Upper lobe of left lung (tissue), 4 donors: ENCODE results near the gene TBCD.

ENCODE experiments used
- EP300 ChIP-seq, 4 donors: sonication (generic); formaldehyde crosslinking; IDR thresholded peaks; one replicate each; pipeline ENCODE4 v1.5.1; 2017; ENCODE audit warnings: antibody characterized with exemption in 4 of 4, control low read depth in 2 of 4
- POLR2A ChIP-seq, 4 donors: fragments of 450-650 bp; IDR thresholded peaks; one replicate each; pipeline ENCODE4 v1.5.1; 2016 to 2017; ENCODE audit warnings: antibody characterized with exemption in 4 of 4, mild to moderate bottlenecking in 2 of 4
- TF ChIP-seq, protein P1 (sequence below), 6 experiments: fragments of 450-650 bp in 4 of 6; fragments of 200-600 bp in 2 of 6; sonication (generic) in 2 of 6; IDR thresholded peaks; one replicate each; pipeline ENCODE4 v1.5.1; 2016 to 2019; ENCODE audit warnings: antibody characterized with exemption in 6 of 6

DNA sequence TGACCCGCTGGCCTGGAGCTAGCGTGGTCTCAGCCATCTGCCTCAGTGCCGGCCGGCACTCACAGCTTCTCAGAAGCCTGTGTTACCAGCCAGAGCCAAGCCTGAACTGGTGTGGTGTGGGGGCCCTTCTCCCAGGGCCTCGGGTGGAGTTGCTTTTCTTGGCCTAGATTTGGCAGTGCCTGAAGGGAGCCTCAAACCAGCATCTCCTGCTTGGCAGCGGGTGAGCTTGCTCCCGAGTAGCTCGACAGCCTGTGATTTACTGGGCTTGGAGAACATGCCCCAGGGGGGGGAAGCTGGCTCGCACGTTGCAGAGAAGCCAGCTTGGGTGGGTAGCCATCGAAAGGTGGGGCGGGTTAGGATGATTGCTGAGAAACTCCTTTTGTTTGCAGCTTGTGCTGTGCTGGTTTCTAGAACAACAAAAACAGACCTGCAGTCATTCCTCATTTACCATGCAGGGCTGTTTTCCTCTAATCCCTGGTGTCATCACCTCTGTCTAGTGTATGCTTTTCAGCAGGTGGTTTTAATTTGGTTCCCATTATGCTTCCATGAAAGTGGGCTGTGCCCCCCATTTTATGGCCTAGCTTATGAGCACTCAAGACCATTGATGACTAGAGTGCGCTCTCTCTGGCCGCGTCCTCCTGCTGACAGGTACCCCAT lies 42.2 kb downstream of the TBCD start:
- TF ChIP-seq EP300 (IDR thresholded peaks at IDR 0.05) (no peak), POLR2A (IDR thresholded peaks at IDR 0.05) (no peak)
- TF ChIP-seq, protein P1, sequence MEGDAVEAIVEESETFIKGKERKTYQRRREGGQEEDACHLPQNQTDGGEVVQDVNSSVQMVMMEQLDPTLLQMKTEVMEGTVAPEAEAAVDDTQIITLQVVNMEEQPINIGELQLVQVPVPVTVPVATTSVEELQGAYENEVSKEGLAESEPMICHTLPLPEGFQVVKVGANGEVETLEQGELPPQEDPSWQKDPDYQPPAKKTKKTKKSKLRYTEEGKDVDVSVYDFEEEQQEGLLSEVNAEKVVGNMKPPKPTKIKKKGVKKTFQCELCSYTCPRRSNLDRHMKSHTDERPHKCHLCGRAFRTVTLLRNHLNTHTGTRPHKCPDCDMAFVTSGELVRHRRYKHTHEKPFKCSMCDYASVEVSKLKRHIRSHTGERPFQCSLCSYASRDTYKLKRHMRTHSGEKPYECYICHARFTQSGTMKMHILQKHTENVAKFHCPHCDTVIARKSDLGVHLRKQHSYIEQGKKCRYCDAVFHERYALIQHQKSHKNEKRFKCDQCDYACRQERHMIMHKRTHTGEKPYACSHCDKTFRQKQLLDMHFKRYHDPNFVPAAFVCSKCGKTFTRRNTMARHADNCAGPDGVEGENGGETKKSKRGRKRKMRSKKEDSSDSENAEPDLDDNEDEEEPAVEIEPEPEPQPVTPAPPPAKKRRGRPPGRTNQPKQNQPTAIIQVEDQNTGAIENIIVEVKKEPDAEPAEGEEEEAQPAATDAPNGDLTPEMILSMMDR (IDR thresholded peaks at IDR 0.05): no peak
